Pancreas (tissue), 10 donors: ENCODE results near the gene HOXA2. TPM values are rescaled to one million over a fixed set of nuclear protein-coding genes. Genes with fewer than 3 reads are reported as not detected.

Experiments used
- ATAC-seq, 4 donors: fragments of 200-7000 bp; cut with Tn5 transposase; one replicate each; pipeline versions ENCODE4 v1.8.0 to v1.9.1; 2020; ENCODE audit warnings: mild to moderate bottlenecking in 4 of 4, moderate library complexity in 4 of 4
- DNase-seq, 6 donors: peaks; one replicate each; pipeline ENCODE4 v3.0.0-alpha.2; 2020
- FAIRE-seq: peaks from 2 replicates; lab custom pipeline; 2012; peaks lifted over from hg19 to GRCh38; lab: Jason Lieb, UNC
- H3K27ac ChIP-seq, 4 donors: fragments of 200-600 bp; sonication (generic); 1 replicate in 3 of 4; 2 replicates in 1 of 4; pipeline versions ENCODE4 v1.5.0 to v1.8.0; 2020
- H3K27me3 ChIP-seq, 4 donors: fragments of 200-600 bp; one replicate each; pipeline ENCODE4 v1.8.0; 2021
- H3K36me3 ChIP-seq, 3 donors: fragments of 200-600 bp; sonication (generic) in 1 of 3; one replicate each; pipeline versions ENCODE4 v1.5.0 to v1.8.0; 2020 to 2021
- H3K4me1 ChIP-seq, 3 donors: fragments of 200-600 bp; one replicate each; pipeline ENCODE4 v1.8.0; 2021
- H3K4me3 ChIP-seq, 4 donors: fragments of 200-600 bp; sonication (generic) in 2 of 4; one replicate each; pipeline versions ENCODE4 v1.5.0 to v1.8.0; 2020 to 2021
- H3K9me3 ChIP-seq, 4 donors: fragments of 200-600 bp; one replicate each; pipeline ENCODE4 v1.8.0; 2021
- WGBS, 2 donors: extraction: QIAGEN DNeasy Blood & Tissue Kit; methylation state at CpG; one replicate each; pipeline ENCODE4 v1.1.7; 2013; 5-methylcytosine and 5-hydroxymethylcytosine counted together
- intact Hi-C, 3 donors: fragments of 100-400 bp; cut with DNase I; formaldehyde crosslinking; loops; one replicate each; pipeline versions ENCODE4 v1.11.1 to v1.14.2; 2022
- polyA plus RNA-seq, 2 donors: library from polyadenylated mRNA; stranded (reverse); fragments of 200-250 nt; gene quantifications; one replicate each; pipeline ENCODE4 v1.2.3, GENCODE V29; 2013
- total RNA-seq, 6 donors: library from RNA; stranded (reverse); fragmentation: NEBNext Ultra II Directional in 4 of 6; extraction: Animal tissue kit (Norgen Biotek cat#: 25700) in 4 of 6; gene quantifications; one replicate each; pipeline versions ENCODE4 v1.2.1 to v1.2.4, GENCODE V29; 2021 to 2023
- TF ChIP-seq, protein P1 (sequence below), 4 donors: fragments of 200-600 bp; sonication (generic) in 3 of 4; IDR thresholded peaks; one replicate each; pipeline versions ENCODE4 v1.5.0 to v1.8.0; 2021; ENCODE audit warnings: antibody characterized with exemption in 4 of 4
- donor health status: healthy with polysubstance abuse.
- donor health status: DM: no; HTN: no; CAD: no; lungs with moderate emphysema.
- donor health status: DM: no; HTN: no; CAD: no.
- donor health status: control.
- donor health status: control.
- donor health status: Bipolar disorder and iron deficiency.
- donor health status: DM: yes; HTN: yes; CAD: no.
- donor health status: DM: no; HTN: no; CAD: no.
- donor health status: DM: no; HTN: no; CAD: no.
- donor health status: DM: yes; HTN: yes; CAD: no.

HOXA2 gene
- total and polyA plus RNA-seq, 8 donors = 0.09 to 0.53 (median 0.27) TPM; not detected in 1

DNA sequence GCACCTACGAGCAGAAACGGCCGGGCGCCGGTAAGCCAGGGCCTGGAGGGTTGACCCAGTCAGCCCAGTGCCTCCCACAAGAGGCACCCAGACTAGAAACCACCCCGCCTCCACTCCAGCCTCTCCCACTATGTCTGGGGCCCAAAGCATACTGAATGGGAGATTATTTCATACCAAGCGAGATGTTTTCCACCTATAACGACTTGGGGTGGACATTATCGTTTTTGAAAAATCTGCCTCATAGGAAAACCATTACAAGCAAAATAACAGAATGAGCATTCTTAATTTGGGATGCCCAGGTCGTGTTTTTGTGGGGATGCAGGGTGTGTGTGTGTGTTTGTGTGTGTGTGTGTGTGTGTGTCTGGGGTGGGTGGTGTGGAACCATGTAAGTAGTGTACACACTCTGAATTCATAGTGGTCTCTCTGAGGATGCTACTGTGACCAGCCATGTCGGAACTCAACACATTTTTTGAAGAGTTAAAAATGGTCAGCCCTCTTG, 43.5 kb upstream of the HOXA2 start:
- H3K27me3 ChIP-seq = peaks cover 15 to 76% (median 26%) of the 10 kb centered on the region in 4 donors
- 26% methylated on average over 11 of the region's 11 CpGs for WGBS, 2 donors
- FAIRE-seq = no peak

DNA sequence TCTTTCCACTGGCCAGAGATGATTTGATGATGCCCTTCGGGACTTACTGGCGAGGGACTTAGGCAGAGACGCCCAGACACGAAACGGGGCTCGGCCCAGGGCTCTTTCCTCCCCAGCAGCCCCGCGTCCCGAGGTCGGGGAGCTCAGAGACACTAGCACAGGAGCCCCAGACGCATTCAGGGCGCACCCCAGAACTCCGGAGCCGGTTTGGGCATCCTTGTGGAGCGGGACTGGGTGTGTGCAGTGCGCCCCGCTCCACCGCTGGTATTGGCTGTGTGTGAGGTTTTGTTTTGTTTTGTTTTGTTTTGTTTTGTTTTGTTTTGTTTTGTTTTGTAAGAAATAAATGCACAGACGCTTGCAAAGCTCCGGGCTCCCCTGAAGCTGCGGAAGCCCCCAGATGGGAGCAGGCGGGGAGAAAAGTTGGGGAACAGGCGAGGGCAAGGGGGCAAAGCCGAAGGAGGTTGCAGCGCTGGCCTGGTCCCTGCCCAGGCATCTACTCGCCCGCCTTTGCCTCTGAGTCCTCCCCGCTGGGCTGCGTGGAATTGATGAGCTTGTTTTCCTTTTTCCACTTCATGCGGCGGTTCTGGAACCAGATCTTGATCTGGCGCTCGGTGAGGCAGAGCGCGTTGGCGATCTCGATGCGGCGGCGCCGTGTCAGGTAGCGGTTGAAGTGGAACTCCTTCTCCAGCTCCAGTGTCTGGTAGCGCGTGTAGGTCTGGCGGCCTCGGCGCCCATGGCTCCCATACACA, 42.9 kb upstream of the HOXA2 start:
- FAIRE-seq (no peak), ATAC-seq (no peak), DNase-seq (peak in 1 of 6 donors; percentile 48)
- Histone ChIP-seq H3K36me3 (no peaks in the 10 kb centered on the region), H3K27me3 (peaks cover 14 to 81% (median 29%) of the 10 kb centered on the region in 4 donors), H3K9me3 (no peaks in the 10 kb centered on the region), H3K4me1 (peaks cover 0 to 5% (median 4%) of the 10 kb centered on the region in 3 donors), H3K4me3 (no peak overlapping the region), H3K27ac (no peak overlapping the region)
- intact Hi-C loops = no loop called here
- 20 to 21% methylated on average over 47 of the region's 47 CpGs for WGBS, 2 donors
- TF ChIP-seq, protein P1, sequence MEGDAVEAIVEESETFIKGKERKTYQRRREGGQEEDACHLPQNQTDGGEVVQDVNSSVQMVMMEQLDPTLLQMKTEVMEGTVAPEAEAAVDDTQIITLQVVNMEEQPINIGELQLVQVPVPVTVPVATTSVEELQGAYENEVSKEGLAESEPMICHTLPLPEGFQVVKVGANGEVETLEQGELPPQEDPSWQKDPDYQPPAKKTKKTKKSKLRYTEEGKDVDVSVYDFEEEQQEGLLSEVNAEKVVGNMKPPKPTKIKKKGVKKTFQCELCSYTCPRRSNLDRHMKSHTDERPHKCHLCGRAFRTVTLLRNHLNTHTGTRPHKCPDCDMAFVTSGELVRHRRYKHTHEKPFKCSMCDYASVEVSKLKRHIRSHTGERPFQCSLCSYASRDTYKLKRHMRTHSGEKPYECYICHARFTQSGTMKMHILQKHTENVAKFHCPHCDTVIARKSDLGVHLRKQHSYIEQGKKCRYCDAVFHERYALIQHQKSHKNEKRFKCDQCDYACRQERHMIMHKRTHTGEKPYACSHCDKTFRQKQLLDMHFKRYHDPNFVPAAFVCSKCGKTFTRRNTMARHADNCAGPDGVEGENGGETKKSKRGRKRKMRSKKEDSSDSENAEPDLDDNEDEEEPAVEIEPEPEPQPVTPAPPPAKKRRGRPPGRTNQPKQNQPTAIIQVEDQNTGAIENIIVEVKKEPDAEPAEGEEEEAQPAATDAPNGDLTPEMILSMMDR (IDR thresholded peaks at IDR 0.05) = no peak

More for the DNA sequence above, 43.5 kb upstream of the HOXA2 start:
- intact Hi-C loops = no loop called here
- H3K4me3 ChIP-seq = no peak overlapping the region
- no peaks in the 10 kb centered on the region for H3K9me3 ChIP-seq
- H3K36me3 ChIP-seq = no peaks in the 10 kb centered on the region
- TF ChIP-seq, protein P1 (IDR thresholded peaks at IDR 0.05) = no peak
- H3K4me1 ChIP-seq = peaks cover 0 to 11% (median 4%) of the 10 kb centered on the region in 3 donors
- no peak overlapping the region for H3K27ac ChIP-seq
- DNase-seq (no peak), ATAC-seq (no peak)

DNA sequence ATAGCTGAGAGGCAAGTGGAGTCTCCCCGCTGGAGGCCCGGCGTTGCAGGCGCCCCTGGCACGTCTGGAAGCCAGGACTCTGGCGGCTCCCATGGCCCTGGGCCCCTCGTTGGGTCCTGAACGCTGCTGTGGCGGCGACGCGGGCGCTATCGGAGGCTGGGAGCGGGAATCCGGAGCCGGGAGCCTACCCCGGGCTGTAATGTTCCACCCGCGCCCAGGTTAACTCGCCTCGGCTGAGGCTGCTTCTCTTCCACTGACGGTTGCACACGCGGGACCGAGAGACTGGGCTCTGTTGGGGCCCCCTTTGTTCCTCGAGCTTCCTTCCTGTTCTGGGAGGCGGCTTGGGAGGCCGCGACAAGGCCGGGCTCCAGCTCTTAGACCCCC, 42.3 kb upstream of the HOXA2 start:
- Histone ChIP-seq H3K4me3 (no peak overlapping the region), H3K9me3 (no peaks in the 10 kb centered on the region), H3K36me3 (no peaks in the 10 kb centered on the region), H3K4me1 (peaks cover 0 to 5% (median 4%) of the 10 kb centered on the region in 3 donors), H3K27me3 (peaks cover 14 to 81% (median 29%) of the 10 kb centered on the region in 4 donors), H3K27ac (no peak overlapping the region)
- no peak for ATAC-seq
- TF ChIP-seq, protein P1 (IDR thresholded peaks at IDR 0.05) = no peak
- 14 to 25% methylated on average over 30 to 31 of the region's 31 CpGs for WGBS, 2 donors
- FAIRE-seq = no peak
- intact Hi-C loops = no loop called here
- peak in 2 of 6 donors; percentile 55 to 60 for DNase-seq

DNA sequence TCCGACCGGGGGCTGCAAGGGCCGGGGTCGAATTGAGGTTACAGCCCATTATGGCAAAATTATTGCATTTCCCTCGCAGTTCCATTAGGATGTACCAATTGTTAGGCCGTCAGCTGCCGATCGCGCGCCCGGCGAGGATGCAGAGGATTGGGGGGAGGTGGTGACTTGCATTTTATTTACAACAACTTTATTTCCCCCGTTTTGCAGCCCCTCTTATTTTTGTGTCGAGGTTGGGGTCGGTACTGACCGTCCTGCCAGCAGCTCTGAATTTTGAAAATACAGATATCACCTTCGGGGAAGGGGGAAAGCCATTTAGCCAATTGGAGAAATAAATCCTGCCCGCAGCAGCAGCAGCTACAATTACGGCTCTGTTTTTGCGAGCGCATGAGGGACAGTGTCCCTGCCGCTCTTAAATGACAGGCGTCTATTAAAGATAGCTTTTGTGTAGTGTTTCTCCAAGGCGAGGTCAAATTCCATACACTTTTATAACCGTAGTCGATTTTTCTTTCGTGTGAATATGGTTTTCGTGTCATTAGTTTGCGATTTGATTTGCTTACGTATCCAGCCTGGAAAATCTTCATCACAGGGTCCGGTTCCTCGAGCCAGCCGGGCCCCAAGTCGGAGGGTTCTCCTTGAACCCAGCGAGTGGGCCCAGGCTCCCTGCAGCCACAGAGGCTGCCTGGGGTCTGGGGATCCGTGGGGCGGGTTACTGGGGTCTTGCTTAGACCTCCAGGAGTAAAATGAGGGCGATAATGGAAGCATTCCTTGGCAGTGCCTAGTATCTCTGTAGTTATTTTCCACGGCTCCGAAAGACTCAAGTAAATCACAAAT, 41.7 kb upstream of the HOXA2 start:
- TF ChIP-seq, protein P1 (IDR thresholded peaks at IDR 0.05) = no peak
- intact Hi-C loops = no loop called here
- no peak for ATAC-seq
- Histone ChIP-seq H3K36me3 (no peaks in the 10 kb centered on the region), H3K27me3 (peaks cover 14 to 86% (median 30%) of the 10 kb centered on the region in 4 donors), H3K4me3 (peak overlapping the region in 1 of 4 donors; percentile 36), H3K4me1 (peaks cover 0 to 5% (median 4%) of the 10 kb centered on the region in 3 donors), H3K9me3 (no peaks in the 10 kb centered on the region), H3K27ac (no peak overlapping the region)
- 21% methylated on average over 40 of the region's 40 CpGs for WGBS, 2 donors
- FAIRE-seq = no peak
- DNase-seq = peak in 1 of 6 donors; percentile 43
